HK-2 (cell line): Measurements from ENCODE around the gene TREML2.
"Not testable (repeated sequence)": the region's sequence is repeated elsewhere in the genome, so short reads cannot be mapped to it uniquely, and the experiment has no call there.

ENCODE experiments used
- DNase-seq: peaks from one replicate; pipeline ENCODE4 v3.0.0-alpha.2; 2018; ENCODE audit not compliant: unreplicated experiment

TREML2 gene

DNA sequence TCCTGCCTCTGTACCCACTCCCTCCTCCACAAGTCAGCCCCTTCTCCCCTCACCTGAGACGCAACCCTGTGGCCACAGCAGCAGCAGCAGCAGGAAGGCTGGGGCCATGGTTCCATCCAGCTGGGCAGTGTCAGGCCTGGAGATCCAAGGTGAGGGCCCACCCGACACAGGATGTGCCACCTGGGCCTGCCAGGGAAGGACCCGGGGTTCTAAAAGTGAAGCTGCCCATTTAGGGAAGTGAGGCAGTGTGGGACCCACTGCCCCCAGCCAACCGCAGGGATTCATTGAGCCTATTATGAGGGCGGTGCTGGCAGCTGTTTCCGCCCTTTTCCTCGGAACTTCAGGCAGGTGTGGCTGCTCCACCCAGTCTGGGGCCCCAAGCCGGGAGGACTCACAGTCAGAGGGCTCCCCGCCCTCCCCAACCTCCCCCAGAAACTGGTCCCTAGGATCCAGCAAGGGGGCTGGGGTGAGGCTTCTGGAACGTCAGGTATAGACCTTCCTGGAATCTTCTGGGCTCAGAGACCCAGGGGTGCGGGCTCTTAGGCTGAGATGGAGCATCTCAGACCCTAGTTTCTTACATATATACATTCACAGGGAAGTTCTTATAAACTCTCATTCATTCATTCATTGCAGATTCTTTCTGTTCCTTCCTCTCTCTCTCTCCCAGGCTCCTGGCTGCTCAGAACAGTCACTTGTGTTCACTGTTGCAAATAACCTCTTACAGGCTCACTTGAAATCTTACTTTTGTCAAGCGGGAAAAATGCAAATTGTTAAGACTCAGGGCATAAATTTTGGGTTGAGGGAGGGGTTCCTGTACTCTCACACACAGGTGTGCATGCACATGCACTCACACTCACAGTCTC is at the start of gene TREML2:
Gene TREML2, minus strand, starts transcription at position 249 of the 863 bp plus-strand sequence. Its CDS starts 141 bp downstream, at position 108.
- DNase-seq: no peak

DNA sequence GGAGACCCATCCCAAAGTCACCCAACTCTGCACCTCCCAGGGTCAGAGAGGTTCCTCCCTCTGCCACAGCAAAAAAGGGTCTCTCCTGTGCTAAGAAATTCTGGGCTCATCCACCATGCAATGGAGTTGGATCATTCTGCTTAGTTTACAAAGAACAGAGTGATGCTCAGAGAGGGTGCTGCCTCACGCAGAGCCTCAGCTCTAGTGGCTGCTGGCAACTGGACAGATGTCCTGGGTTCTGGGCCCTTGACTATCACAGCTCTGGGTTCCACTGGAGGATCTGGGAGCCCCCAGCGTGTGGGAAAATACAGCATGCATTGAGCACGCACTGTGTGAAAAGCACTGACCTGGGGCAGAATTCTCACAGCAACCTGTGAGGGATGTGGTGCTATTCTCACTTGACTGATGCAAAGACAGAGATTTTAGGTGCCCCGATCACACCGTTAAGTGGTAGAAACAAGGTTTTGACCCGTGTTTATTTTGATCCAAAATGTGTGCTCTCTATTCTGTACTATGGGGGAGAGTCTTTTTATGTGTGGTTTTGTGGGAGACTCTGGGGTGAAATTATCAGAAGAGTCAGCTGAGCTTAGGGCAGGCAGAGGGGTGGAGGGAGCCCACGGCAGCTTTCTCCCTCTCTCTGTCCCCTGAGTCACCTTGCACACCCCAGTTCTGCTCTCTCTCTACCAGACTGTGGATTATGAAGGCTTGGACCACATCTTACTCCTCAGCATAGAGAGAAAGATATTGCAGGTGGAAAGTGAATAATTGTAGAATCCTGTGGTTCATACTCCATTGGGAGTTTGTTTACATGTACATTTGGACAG is 47.1 kb upstream of the TREML2 start:
- DNase-seq: no peak

DNA sequence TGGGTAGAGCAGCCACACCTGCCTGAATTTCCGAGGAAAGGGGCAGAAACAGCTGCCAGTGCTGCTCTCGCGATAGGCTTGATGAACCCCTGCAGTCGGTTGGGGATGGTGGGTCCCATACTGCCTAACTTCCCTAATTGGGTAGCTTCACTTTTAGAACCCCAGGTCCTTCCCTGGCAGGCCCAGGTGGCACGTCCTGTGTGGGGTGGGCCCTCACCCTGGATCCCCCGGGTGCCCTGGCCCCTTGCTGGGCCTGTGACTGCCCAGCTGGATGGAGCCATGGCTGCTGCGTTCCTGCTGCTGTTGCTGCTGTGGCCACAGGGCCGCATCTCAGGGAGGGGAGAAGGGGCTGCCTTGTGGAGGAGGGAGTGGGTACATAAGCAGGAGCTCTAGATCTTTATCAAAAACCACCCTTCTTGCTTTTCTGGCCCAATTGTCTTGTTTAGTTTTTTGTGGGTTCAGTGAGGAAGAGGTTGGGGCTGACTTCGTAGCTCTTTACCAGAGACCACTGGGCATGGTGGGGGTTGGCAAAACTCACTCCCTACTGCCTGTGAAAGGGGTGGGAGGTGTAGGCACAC is 46.4 kb upstream of the TREML2 start:
- DNase-seq: no peak

GRCh38 chr6:41246529-41246928 is 45.6 kb upstream of the TREML2 start:
- not testable (repeated sequence) for DNase-seq

DNA sequence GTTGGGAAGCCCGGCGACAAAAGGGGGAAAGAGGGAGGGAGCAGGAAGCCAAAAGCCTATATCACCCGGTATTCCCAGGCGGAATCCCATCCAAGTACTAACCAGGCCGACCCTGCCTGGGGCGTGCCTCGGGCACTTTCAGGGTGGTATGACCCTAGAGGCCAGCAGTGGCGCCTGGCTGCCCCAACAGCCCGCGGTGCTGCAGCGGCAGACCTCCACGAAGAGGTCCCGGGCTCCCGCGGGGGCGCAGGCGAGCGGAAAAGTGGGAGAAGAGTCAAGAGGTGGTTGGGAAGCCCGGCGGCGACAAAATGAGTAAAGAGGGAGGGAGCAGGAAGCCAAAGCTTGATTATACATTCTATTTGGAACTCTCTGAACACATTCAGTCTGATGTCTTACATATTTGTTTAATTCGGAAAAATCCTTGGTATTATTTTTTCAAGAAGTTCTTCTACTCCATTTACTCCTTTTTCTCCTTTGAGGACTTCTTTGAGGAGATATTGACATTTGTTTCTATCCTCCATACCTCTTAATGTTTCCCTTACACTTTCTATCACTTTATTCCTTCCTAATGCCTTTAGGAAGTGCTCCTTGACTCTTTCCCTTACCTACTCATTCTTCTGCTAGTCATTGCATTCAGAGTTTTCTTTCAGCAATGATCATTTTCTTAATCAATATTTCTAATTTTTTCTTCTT is 38.7 kb upstream of the TREML2 start:
- DNase-seq: no peak

- DNase-seq: no peak
These were observed 36.2 kb upstream of the TREML2 start for GRCh38 chr6:41237128-41237527.

- no peak for DNase-seq
These were observed 35.3 kb upstream of the TREML2 start for GRCh38 chr6:41236276-41236675.

GRCh38 chr6:41232667-41233066 is 31.7 kb upstream of the TREML2 start:
- DNase-seq: no peak

- no peak for DNase-seq
These were observed 30.3 kb upstream of the TREML2 start for GRCh38 chr6:41231246-41231645.

- DNase-seq: no peak
These were observed 28.8 kb upstream of the TREML2 start for GRCh38 chr6:41229721-41230120.

- DNase-seq: no peak
These were observed 27.7 kb upstream of the TREML2 start for GRCh38 chr6:41228616-41229015.

- no peak for DNase-seq
These were observed 27.1 kb upstream of the TREML2 start, which contains the start of gene TREML4 for GRCh38 chr6:41228096-41228495. TREML4 (plus strand) TSS chr6:41228349; CDS start chr6:41228428, 79 bp downstream.

DNA sequence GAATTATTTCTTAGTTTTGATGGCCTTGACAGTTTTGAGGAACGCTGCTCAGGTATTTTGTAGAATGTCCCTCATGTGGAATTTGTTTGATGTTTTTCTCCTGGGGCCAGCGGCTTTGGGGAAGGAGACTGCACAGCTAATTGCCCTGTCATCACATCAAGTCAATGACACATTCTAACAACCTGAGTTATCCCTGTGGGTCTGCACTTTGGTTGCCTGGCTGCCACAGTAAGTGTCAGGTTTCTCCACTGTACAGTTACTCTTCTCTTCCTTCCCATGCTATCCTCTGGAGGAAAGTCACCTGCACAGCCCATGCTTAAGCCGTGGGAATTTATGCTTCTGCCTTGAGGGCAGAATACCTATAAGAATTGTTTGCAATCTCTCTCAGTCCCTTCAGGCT is 25.8 kb upstream of the TREML2 start:
- no peak for DNase-seq

GRCh38 chr6:41224800-41225199 is 23.9 kb upstream of the TREML2 start:
- no peak for DNase-seq

DNA sequence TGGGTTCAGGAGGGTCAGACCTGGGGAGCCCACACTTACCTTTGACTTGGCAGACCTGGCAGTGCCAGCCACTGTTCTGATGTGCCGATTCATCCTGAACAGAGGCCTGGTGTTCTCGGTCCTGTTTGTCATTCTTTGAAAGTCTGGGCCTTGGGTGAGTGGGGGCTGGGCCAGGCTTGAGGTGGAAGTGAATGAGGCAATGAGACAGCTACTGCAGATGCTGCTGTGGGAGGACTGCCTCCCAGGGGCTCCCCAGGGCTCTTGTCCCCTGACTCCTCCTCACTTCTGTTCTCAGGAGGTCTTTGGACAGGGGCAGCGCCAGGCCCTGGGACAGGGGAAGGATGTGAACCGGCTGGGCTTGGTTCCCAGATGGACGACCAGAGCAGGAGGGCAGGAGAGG is 21.6 kb upstream of the TREML2 start:
- DNase-seq: no peak

- no peak for DNase-seq
These were observed 21.1 kb upstream of the TREML2 start for GRCh38 chr6:41222045-41222444.

DNA sequence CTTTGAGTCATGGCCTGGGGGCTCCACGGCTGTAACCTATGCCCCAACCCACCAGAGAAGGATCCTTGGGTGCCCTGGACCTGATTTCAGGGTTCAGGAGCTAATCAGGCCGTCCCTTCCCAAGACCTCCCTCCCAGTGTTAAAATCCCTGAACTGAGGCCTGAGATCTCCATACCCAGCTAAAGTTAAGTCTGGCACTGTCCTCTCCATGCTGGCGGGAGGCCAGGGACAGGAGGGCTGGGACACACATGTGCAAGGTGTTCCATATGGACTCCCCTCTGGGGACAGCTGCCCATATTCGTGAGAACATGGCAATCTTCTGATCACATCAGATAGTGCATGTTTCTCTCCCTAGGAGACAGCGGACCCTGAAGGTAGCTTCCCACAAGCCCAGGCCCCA is 15.7 kb upstream of the TREML2 start:
- DNase-seq: no peak

DNA sequence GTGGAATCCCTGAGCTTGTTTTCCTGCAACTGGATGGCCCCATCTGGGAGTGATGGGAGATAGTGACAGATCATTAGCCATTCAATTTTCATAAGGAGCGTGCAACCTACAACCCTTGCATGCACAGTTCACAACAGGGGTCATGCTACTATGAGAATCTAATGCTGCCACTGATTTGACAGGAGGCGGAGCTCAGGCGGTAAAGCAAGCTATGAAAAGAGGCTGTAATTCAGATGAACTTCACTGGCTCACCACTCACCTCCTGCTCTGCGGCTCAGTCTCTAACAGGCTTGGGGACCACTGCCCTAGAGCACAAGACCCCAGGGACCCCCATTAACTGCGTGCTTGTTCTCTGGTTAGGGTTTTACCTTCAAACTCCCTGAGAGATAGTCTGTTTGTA is 14.8 kb upstream of the TREML2 start:
- no peak for DNase-seq

- DNase-seq: no peak
These were observed 13.8 kb upstream of the TREML2 start for GRCh38 chr6:41214559-41215238.

DNA sequence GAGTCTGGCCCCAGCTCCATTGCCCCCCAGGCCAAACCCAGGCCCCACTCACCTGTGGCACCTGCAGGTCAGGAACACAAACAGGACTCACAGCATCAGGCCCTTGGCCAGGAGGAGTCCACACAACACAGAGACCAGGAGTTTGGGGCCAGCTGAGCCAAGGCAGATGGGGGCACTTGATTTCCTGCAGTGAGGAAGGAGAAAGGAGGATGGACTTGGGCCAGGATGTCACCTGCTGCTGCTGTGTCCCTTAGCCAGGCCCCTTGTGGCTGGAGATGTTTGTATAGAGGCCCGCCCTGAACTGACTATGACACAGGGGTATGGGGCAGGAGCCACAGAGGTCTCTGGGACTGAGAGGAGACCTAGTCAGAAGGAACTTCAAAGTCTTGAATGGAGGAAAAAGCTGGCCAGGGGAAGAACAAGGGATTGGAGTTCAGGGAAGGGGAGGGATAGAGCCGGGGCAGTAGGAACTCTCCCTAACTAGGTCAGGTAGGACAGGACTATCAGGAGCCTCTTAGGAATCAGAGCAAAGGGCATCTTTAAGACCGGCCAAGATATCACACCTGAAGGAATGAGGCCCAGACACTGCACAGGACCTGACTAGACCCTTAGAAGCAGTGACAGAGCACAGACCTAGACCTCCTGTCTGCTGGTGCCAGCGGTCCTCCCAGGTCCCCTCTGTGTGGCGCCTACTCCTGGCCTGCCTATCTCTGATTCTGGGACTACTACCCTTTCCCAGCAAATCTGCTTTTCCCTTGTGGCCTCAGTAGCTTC is 8.8 kb upstream of the TREML2 start:
- DNase-seq: no peak
